Thyroid gland (tissue), 4 donors: Measurements from ENCODE around the gene SECTM1.

ENCODE experiments used
- CTCF ChIP-seq, 6 experiments: fragments of 200-600 bp in 3 of 6; fragments of 450-650 bp in 3 of 6; sonication (generic) in 3 of 6; IDR thresholded peaks; one replicate each; pipeline ENCODE4 v1.5.1; 2016 to 2019; ENCODE audit warnings: antibody characterized with exemption in 6 of 6, mild to moderate bottlenecking in 2 of 6, inconsistent platforms in 1 of 6, moderate library complexity in 1 of 6
- POLR2A ChIP-seq, 2 donors: fragments of 450-650 bp; IDR thresholded peaks; one replicate each; pipeline ENCODE4 v1.6.1; 2017; ENCODE audit warnings: antibody characterized with exemption in 2 of 2, mild to moderate bottlenecking in 2 of 2, moderate library complexity in 1 of 2

DNA sequence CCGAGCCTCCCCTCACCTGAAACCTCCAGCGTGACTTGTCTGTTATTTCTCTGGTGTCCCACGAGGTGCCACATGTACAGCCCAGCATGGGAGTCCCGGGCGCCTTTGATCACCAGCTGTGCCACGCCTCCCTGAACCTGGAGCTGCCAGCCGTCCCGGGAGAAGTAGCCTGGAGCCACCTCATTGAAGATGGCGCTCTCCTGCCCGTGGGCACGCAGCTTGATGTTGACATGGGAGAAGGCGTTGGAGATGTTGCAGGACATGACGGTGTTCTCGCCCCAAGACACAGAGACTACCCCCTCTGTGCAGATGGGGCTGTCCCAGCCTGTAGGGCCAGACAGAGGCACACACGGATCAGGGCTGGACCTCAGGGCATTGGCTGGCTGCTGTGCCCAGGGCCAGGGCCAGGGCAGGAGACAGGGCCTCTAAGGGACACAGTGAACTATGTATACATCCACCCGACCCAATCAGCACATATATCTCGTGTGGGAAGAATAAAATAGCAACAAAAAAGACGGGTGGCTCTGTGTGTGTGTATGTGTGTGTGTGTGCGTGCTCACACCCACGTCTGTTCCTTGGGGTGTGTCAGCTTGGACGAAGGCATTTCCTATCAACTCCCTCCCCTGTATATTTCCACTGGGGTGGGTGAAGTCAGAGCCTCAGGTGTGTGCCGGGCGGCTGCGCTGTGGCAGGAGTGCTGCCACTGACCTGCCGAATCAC, 8.8 kb downstream of the SECTM1 start:
- no peak for TF ChIP-seq CTCF (IDR thresholded peaks at IDR 0.05)
- no peak for TF ChIP-seq POLR2A (IDR thresholded peaks at IDR 0.05)
